ENCODE measurements around the gene LTA. TPM values are rescaled to one million over a fixed set of nuclear protein-coding genes. Genes with fewer than 3 reads are reported as not detected.

The LTA gene
- total and polyA plus RNA-seq, 2 donors (not counting 1 experiment from before 2014, with no cell fraction given) = 8.6 to 8.8 TPM

GRCh38 chr6:31559958-31560696 lies 12.0 kb upstream of the LTA start:
- POLR2A ChIA-PET = interaction anchor here (0.6 to 42.6 kb wide), 5 partner anchors 9 to 62 kb away, joined by 3 to 1450 read pairs (median 4); partner anchors contain the start of genes LST1, LTA, LTB and NCR3
- H3K27ac ChIP-seq (ENCODE audit: low read length in 2 of 2) = peak overlapping the region; percentile 80 to 87
- CTCF ChIA-PET = interaction anchor here (0.5 to 29.4 kb wide), 6 partner anchors 9 to 303 kb away, joined by 3 to 2241 read pairs (median 13); partner anchors contain the start of genes DDX39B, LST1, LTB and NCR3
- Mint-ChIP-seq H3K4me3 (peak overlapping the region; percentile 92), H3K4me1 (peaks cover 82% of the 10 kb centered on the region), H3K27ac (peak overlapping the region; percentile 94), H3K27me3 (no peaks in the 10 kb centered on the region), H3K9me3 (ENCODE audit: insufficient read depth) (no peaks in the 10 kb centered on the region)
- ATAC-seq (ENCODE audit: low read depth) (peak; percentile 64), DNase-seq (peak; percentile 83)
- H3K9ac ChIP-seq (ENCODE audit: low read length) = peak overlapping the region; percentile 54
- peaks cover 20% of the 10 kb centered on the region for H4K20me1 ChIP-seq (ENCODE audit: control insufficient read depth, insufficient read depth, low read length, poor library complexity, severe bottlenecking)
- no peak overlapping the region for H2AFZ ChIP-seq (ENCODE audit: insufficient read depth, low read depth, low read length, poor library complexity, severe bottlenecking)
- peak overlapping the region; percentile 4 to 61 (median 45) for H3K4me3 ChIP-seq (ENCODE audit: control extremely low read depth in 1 of 5, extremely low read depth in 1 of 5, insufficient read depth in 1 of 5, low read depth in 2 of 5, low read length in 4 of 5)
- WGBS (ENCODE audit: insufficient coverage) = 1% methylated on average over 7 of the region's 7 CpGs
- intact Hi-C loops (cut with micrococcal nuclease) = loop anchor here (1.0 to 2.0 kb wide), 5 partner anchors 8 to 21 kb away; partner anchors contain the start of genes ATP6V1G2, LTA and NFKBIL1
- H3K27me3 ChIP-seq (replicated peaks in 1 of 4; ENCODE audit: control extremely low read depth in 1 of 4, control insufficient read depth in 3 of 4, insufficient read depth in 4 of 4, low read length in 3 of 4) = no peaks in the 10 kb centered on the region
- peaks cover 80 to 81% of the 10 kb centered on the region in 2 donors for H3K4me1 ChIP-seq (ENCODE audit: control insufficient read depth in 2 of 2, insufficient read depth in 2 of 2, low read length in 2 of 2)
- H3K36me3 ChIP-seq (replicated peaks in 1 of 2; ENCODE audit: control extremely low read depth in 1 of 2, control insufficient read depth in 1 of 2, extremely low read depth in 1 of 2, insufficient read depth in 2 of 2, low read length in 1 of 2) = peaks cover 0 to 6% of the 10 kb centered on the region in 2 experiments
- peaks cover 68% of the 10 kb centered on the region for H3K79me2 ChIP-seq (ENCODE audit: control insufficient read depth, insufficient read depth, low read length)
- no peak for TF ChIP-seq CTCF (IDR thresholded peaks at IDR 0.05)
- TF ChIP-seq EZH2 (IDR thresholded peaks at IDR 0.05; ENCODE audit: borderline replicate concordance, insufficient read depth, low read depth, low read length, poor library complexity, severe bottlenecking) = no peak
- H3K9me3 ChIP-seq (ENCODE audit: control extremely low read depth in 1 of 3, control insufficient read depth in 2 of 3, insufficient read depth in 1 of 3, low read length in 2 of 3) = no peaks in the 10 kb centered on the region
- peak overlapping the region; percentile 92 for H3K4me2 ChIP-seq (replicated peaks; ENCODE audit: low read depth, low read length, poor library complexity, severe bottlenecking)

GRCh38 chr6:31560697-31561058 lies 11.4 kb upstream of the LTA start:
- H3K9me3 Mint-ChIP-seq (ENCODE audit: insufficient read depth) = no peaks in the 10 kb centered on the region
- Histone ChIP-seq H3K27me3 (replicated peaks in 1 of 4; ENCODE audit: control extremely low read depth in 1 of 4, control insufficient read depth in 3 of 4, insufficient read depth in 4 of 4, low read length in 3 of 4) (no peaks in the 10 kb centered on the region), H3K79me2 (ENCODE audit: control insufficient read depth, insufficient read depth, low read length) (peaks cover 72% of the 10 kb centered on the region), H3K4me2 (replicated peaks; ENCODE audit: low read depth, low read length, poor library complexity, severe bottlenecking) (peak overlapping the region; percentile 92), H4K20me1 (ENCODE audit: control insufficient read depth, insufficient read depth, low read length, poor library complexity, severe bottlenecking) (peaks cover 20% of the 10 kb centered on the region), H3K4me1 (ENCODE audit: control insufficient read depth in 2 of 2, insufficient read depth in 2 of 2, low read length in 2 of 2) (peaks cover 79 to 81% of the 10 kb centered on the region in 2 donors), H3K27ac (ENCODE audit: low read length in 2 of 2) (peak overlapping the region; percentile 80 to 87), H3K4me3 (ENCODE audit: control extremely low read depth in 1 of 5, extremely low read depth in 1 of 5, insufficient read depth in 1 of 5, low read depth in 2 of 5, low read length in 4 of 5) (peak overlapping the region in 4 of 5 experiments; percentile 2 to 61 (median 42)), H3K36me3 (replicated peaks in 1 of 2; ENCODE audit: control extremely low read depth in 1 of 2, control insufficient read depth in 1 of 2, extremely low read depth in 1 of 2, insufficient read depth in 2 of 2, low read length in 1 of 2) (peaks cover 0 to 7% of the 10 kb centered on the region in 2 experiments), H3K9me3 (ENCODE audit: control extremely low read depth in 1 of 3, control insufficient read depth in 2 of 3, insufficient read depth in 1 of 3, low read length in 2 of 3) (no peaks in the 10 kb centered on the region), H2AFZ (ENCODE audit: insufficient read depth, low read depth, low read length, poor library complexity, severe bottlenecking) (no peak overlapping the region), H3K9ac (ENCODE audit: low read length) (peak overlapping the region; percentile 54)
- H3K4me3 Mint-ChIP-seq = peak overlapping the region; percentile 92
- DNase-seq (no peak), ATAC-seq (ENCODE audit: low read depth) (no peak)
- TF ChIP-seq CTCF (IDR thresholded peaks at IDR 0.05) = no peak
- no peak for TF ChIP-seq EZH2 (IDR thresholded peaks at IDR 0.05; ENCODE audit: borderline replicate concordance, insufficient read depth, low read depth, low read length, poor library complexity, severe bottlenecking)
- ChIA-PET CTCF (interaction anchor here (1.3 to 29.4 kb wide), 4 partner anchors 9 to 30 kb away, joined by 4 to 2241 read pairs (median 28); partner anchors contain the start of genes DDX39B, LST1, LTB and NCR3), POLR2A (interaction anchor here (1.2 to 42.6 kb wide), 2 partner anchors 14 to 24 kb away, joined by 3 to 1450 read pairs; partner anchors contain the start of genes LST1, LTA, LTB and NCR3)
- intact Hi-C loops (cut with micrococcal nuclease) = loop anchor here (1.0 to 2.0 kb wide), 4 partner anchors 8 to 14 kb away; partner anchors contain the start of genes ATP6V1G2, LTA and NFKBIL1
- peaks cover 86% of the 10 kb centered on the region for H3K4me1 Mint-ChIP-seq
- H3K27ac Mint-ChIP-seq = peak overlapping the region; percentile 94
- H3K27me3 Mint-ChIP-seq = no peaks in the 10 kb centered on the region

Measured in B cell (primary cell).